HepG2 (cell line): Measurements from ENCODE around the gene ACBD7. TPM values are rescaled to one million over a fixed set of nuclear protein-coding genes. Genes with fewer than 3 reads are reported as not detected.
A peak's percentile ranks its signal among the peaks of the same experiment; 100 is the strongest.

Experiments
- BCL6 ChIP-seq: IDR thresholded peaks from 2 replicates; pipeline ENCODE4 v1.6.1; 2016; ENCODE audit warnings: missing genetic modification reagents, missing compliant biosample characterization
- CBX2 ChIP-seq, 2 experiments: fragments of 200-600 bp in 1 of 2; sonication (generic); formaldehyde crosslinking in 1 of 2; IDR thresholded peaks; 2 replicates each; pipeline versions ENCODE4 v1.7.0 to v1.8.1; 2018 to 2022; ENCODE audit warnings: low read depth in 2 of 2, low read length in 1 of 2, mild to moderate bottlenecking in 1 of 2, missing genetic modification reagents in 1 of 2
- CHCHD3 ChIP-seq: sonication (generic); formaldehyde crosslinking; IDR thresholded peaks from 2 replicates; pipeline ENCODE4 v1.8.0; 2022; ENCODE audit warnings: mild to moderate bottlenecking, missing genetic modification reagents, moderate library complexity
- FOXA1 ChIP-seq, 2 experiments: fragments of 450-650 bp in 1 of 2; sonication (generic) in 1 of 2; formaldehyde crosslinking in 1 of 2; IDR thresholded peaks; 2 replicates each; pipeline versions ENCODE4 v1.4.0 to v1.6.1; 2016 to 2020; ENCODE audit warnings: missing genetic modification reagents in 1 of 2
- MYNN ChIP-seq: sonication (generic); formaldehyde crosslinking; IDR thresholded peaks from 2 replicates; pipeline ENCODE4 v1.4.0; 2020; ENCODE audit warnings: mild to moderate bottlenecking, low read depth, missing genetic modification reagents
- NFIC ChIP-seq: IDR thresholded peaks from 2 replicates; pipeline ENCODE4 v1.6.1; 2012; ENCODE audit warnings: mild to moderate bottlenecking, low read length, inconsistent platforms
- PCBP2 ChIP-seq: fragments of 200-400 bp; formaldehyde crosslinking; optimal IDR thresholded peaks from 2 replicates; pipeline ENCODE3; 2018; ENCODE audit warnings: low read length, low read depth; ENCODE audit not compliant: poor library complexity, severe bottlenecking
- SRSF9 ChIP-seq: fragments of 200-400 bp; formaldehyde crosslinking; IDR thresholded peaks from 2 replicates; pipeline ENCODE4 v1.6.1; 2018; ENCODE audit warnings: borderline replicate concordance, mild to moderate bottlenecking, low read depth, low read length; ENCODE audit not compliant: insufficient read depth, poor library complexity, severe bottlenecking
- ZC3H4 ChIP-seq: sonication (generic); formaldehyde crosslinking; IDR thresholded peaks from 2 replicates; pipeline ENCODE4 v1.4.0; 2020; ENCODE audit warnings: missing genetic modification reagents, borderline replicate concordance
- ZNF331 ChIP-seq: sonication (generic); formaldehyde crosslinking; IDR thresholded peaks from 2 replicates; pipeline ENCODE4 v1.4.0; 2020; ENCODE audit warnings: missing genetic modification reagents
- ZNF501 ChIP-seq: sonication (generic); formaldehyde crosslinking; IDR thresholded peaks from 2 replicates; pipeline ENCODE4 v1.5.1; 2020; ENCODE audit warnings: mild to moderate bottlenecking, moderate library complexity, missing genetic modification reagents
- ZNF646 ChIP-seq: sonication (generic); formaldehyde crosslinking; IDR thresholded peaks from 2 replicates; pipeline ENCODE4 v1.9.0; 2021; ENCODE audit warnings: mild to moderate bottlenecking, missing genetic modification reagents
- ZZZ3 ChIP-seq: sonication (generic); formaldehyde crosslinking; IDR thresholded peaks from 2 replicates; pipeline ENCODE4 v1.4.0; 2020; ENCODE audit warnings: missing genetic modification reagents, mild to moderate bottlenecking, borderline replicate concordance
- polyA plus RNA-seq, 8 experiments: library from polyadenylated mRNA; depleted of rRNA in 3 of 8; stranded (reverse) in 7 of 8; unstranded in 1 of 8; fragments of >200 nt; fragmentation: Illumina TruSeq in 4 of 8; extraction: Trizol in 4 of 8; gene quantifications; 2 replicates each; pipeline versions ENCODE4 v1.2.1 to v1.2.3, GENCODE V29; 2011 to 2016; ENCODE audit warnings: low read depth in 4 of 8, missing spikeins in 1 of 8, mixed read lengths in 1 of 8; ENCODE audit not compliant: insufficient read depth in 1 of 8
- total RNA-seq, 5 experiments: library from RNA; depleted of rRNA; stranded (reverse); fragments of >200 nt; fragmentation: Illumina TruSeq; extraction: Trizol; gene quantifications; 2 replicates each; pipeline ENCODE4 v1.2.3, GENCODE V29; 2016; ENCODE audit warnings: low read depth in 1 of 5
- TF ChIP-seq, protein P1 (sequence below): IDR thresholded peaks from 2 replicates; pipeline ENCODE4 v1.6.1; 2016
- TF ChIP-seq, protein P2 (sequence below): sonication (generic); formaldehyde crosslinking; IDR thresholded peaks from 2 replicates; pipeline ENCODE4 v1.4.0; 2020; ENCODE audit warnings: missing genetic modification reagents, low read depth, mild to moderate bottlenecking, borderline replicate concordance
- TF ChIP-seq, protein P3 (sequence below): sonication (generic); formaldehyde crosslinking; IDR thresholded peaks from 2 replicates; pipeline ENCODE4 v1.8.0; 2022; ENCODE audit warnings: missing genetic modification reagents, mild to moderate bottlenecking, moderate library complexity, borderline replicate concordance

Gene ACBD7
- total and polyA plus RNA-seq, 2 of the 13 experiments (the other 11 are each of a cell fraction or from before 2014, with no cell fraction given), result 1.4 to 2.6 TPM

DNA sequence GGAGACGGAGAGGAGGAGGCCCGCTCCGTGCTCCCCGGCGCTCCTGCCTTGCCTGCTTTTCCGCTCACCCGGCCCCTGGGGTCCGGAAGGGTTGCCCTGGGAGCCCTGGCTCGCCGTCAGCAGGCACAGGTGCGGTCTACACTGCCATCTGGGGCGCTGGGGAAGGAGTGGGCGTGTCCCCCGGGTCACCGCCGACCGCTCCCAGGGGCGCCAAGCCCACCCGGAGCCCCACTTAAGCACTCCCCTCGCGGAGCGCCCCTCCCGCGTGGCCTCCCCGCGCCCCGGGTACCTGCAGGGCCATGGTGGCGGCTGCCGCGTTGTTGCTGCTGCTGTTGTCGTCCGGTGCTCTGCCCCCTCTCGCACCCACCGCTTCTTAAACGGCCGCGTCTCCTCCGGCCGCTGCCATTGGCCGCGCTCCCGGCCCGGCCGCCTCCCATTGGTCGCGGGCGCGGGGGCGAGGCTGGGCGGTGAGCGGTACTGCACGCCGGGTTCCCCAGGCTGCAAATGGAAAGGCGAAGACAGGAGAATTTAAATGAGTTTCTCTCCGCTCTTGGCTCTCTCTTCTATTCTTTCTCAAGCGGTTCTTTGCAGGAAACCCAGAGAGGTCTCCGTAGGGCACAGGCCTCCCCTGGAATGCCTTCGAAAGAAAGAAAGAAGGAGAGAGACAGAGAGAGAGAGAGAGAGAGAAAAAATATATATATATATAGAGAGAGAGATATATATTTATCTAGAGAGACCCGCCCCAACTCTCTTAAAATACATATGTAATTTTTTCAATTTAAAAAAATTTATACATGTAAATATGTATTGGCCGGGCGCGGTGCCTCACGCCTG, at the start of gene ACBD7 (continued):
- TF ChIP-seq, protein P1, sequence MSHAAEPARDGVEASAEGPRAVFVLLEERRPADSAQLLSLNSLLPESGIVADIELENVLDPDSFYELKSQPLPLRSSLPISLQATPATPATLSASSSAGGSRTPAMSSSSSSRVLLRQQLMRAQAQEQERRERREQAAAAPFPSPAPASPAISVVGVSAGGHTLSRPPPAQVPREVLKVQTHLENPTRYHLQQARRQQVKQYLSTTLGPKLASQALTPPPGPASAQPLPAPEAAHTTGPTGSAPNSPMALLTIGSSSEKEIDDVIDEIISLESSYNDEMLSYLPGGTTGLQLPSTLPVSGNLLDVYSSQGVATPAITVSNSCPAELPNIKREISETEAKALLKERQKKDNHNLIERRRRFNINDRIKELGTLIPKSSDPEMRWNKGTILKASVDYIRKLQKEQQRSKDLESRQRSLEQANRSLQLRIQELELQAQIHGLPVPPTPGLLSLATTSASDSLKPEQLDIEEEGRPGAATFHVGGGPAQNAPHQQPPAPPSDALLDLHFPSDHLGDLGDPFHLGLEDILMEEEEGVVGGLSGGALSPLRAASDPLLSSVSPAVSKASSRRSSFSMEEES (CRISPR knock-in tag), result no peak
- TF ChIP-seq, protein P2, sequence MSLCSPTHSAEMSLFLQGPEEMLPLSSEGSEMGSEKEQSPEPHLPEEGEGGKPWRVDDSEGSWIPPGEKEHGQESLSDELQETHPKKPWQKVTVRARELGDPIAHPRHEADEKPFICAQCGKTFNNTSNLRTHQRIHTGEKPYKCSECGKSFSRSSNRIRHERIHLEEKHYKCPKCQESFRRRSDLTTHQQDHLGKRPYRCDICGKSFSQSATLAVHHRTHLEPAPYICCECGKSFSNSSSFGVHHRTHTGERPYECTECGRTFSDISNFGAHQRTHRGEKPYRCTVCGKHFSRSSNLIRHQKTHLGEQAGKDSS (CRISPR knock-in tag), result peak; percentile 76; the same call in 1 of the 2 replicates
- TF ChIP-seq SRSF9 (no peak), ZNF331 (CRISPR knock-in tag) (no peak), MYNN (CRISPR knock-in tag) (no peak), CHCHD3 (0 out of 2 replicates have a peak, but pooled peaks have one; percentile 48), NFIC (no peak), FOXA1 (IDR thresholded peaks at IDR 0.05) (no peak), FOXA1 (CRISPR knock-in tag; IDR thresholded peaks at IDR 0.05) (no peak), PCBP2 (no peak), ZC3H4 (CRISPR knock-in tag) (no peak), ZNF646 (CRISPR knock-in tag) (no peak), BCL6 (CRISPR knock-in tag) (no peak), ZNF501 (CRISPR knock-in tag) (no peak), CBX2 (IDR thresholded peaks at IDR 0.05; ENCODE audit: low read depth, low read length) (no peak), CBX2 (CRISPR knock-in tag; IDR thresholded peaks at IDR 0.05; ENCODE audit: low read depth) (no peak), ZZZ3 (CRISPR knock-in tag) (no peak)
- TF ChIP-seq, protein P3, sequence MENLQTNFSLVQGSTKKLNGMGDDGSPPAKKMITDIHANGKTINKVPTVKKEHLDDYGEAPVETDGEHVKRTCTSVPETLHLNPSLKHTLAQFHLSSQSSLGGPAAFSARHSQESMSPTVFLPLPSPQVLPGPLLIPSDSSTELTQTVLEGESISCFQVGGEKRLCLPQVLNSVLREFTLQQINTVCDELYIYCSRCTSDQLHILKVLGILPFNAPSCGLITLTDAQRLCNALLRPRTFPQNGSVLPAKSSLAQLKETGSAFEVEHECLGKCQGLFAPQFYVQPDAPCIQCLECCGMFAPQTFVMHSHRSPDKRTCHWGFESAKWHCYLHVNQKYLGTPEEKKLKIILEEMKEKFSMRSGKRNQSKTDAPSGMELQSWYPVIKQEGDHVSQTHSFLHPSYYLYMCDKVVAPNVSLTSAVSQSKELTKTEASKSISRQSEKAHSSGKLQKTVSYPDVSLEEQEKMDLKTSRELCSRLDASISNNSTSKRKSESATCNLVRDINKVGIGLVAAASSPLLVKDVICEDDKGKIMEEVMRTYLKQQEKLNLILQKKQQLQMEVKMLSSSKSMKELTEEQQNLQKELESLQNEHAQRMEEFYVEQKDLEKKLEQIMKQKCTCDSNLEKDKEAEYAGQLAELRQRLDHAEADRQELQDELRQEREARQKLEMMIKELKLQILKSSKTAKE (CRISPR knock-in tag), result no peak
